HG03135 (cell line): ENCODE data around the gene ERRFI1.
"Not testable (repeated sequence)": the region's sequence is repeated elsewhere in the genome, so short reads cannot be mapped to it uniquely, and the experiment has no call there.

Experiments
- ATAC-seq: cut with Tn5 transposase; IDR thresholded peaks from one replicate; pipeline ENCODE4 v1.9.1; 2021; ENCODE audit warnings: mild to moderate bottlenecking, moderate library complexity; ENCODE audit not compliant: unreplicated experiment

ERRFI1 gene, protein sequence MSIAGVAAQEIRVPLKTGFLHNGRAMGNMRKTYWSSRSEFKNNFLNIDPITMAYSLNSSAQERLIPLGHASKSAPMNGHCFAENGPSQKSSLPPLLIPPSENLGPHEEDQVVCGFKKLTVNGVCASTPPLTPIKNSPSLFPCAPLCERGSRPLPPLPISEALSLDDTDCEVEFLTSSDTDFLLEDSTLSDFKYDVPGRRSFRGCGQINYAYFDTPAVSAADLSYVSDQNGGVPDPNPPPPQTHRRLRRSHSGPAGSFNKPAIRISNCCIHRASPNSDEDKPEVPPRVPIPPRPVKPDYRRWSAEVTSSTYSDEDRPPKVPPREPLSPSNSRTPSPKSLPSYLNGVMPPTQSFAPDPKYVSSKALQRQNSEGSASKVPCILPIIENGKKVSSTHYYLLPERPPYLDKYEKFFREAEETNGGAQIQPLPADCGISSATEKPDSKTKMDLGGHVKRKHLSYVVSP

DNA sequence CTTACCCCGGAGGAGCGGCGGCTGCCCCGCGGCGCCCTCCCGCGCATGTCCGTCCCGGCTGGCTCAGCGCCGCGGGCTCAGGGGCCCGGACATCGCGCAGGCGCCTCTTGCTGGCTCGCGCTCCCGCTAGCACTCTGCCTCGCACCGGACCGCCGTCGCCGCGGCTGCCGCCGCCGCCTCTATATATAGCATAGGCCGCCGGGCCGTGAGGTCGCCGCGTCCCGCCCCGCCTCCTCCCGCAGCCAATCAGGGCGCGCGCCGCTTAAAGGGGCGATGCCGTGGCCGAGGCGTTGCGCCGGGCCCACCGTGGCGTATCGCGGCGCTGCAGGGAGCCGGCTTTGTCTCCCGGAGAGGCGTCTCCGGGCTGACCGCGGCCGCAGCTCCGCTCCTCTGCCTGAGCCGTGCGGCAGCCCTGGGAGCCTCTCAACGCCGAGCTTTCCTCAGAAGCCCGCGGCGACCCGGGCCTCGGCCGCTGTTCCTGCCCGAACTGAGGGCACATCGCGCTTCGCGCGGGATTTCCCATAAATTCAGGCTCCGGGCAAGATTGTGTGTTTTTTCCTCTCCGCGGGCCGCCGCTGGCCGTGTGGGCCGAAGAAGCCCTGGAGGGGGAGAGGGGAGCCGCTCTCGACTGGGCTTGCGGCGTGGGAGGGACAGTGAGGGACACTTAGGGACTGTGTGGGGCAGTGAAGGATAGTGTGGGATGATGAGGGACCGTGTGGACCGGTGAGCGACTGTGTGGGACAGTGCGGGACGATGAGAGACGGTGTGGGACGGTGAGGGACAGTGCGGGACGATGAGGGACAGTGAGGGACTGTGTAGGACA is at the start of gene ERRFI1:
Gene ERRFI1, minus strand, starts transcription at position 157 of the 823 bp plus-strand sequence. CDS start 10,690 bp downstream, outside the sequence.
- peak; percentile 86 for ATAC-seq

DNA sequence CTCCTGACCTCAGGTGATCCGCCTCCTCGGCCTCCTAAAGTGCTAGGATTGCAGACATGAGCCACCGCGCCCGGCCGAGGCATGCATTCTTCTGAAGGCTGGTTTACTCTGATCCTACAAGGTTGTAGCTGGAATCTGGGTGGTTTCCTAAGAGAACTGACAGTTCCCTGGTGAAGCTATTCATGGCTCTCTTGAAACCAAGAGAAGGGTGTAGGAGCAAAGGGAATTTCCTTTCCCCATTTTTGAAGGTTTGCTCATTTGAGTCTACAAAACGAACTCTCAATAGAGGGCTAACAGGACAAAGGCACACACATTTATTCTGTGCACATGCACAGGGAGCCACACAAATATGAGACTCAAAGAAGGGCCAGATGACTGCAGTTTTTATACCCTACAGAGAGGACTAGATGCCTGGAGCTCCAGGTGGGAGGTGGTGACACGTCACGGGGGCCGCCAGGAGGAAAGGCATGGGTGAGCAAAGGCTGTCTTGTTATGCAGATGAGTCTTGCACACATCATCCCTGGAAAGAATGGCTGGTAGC is 49.5 kb upstream of the ERRFI1 start:
- no peak for ATAC-seq

DNA sequence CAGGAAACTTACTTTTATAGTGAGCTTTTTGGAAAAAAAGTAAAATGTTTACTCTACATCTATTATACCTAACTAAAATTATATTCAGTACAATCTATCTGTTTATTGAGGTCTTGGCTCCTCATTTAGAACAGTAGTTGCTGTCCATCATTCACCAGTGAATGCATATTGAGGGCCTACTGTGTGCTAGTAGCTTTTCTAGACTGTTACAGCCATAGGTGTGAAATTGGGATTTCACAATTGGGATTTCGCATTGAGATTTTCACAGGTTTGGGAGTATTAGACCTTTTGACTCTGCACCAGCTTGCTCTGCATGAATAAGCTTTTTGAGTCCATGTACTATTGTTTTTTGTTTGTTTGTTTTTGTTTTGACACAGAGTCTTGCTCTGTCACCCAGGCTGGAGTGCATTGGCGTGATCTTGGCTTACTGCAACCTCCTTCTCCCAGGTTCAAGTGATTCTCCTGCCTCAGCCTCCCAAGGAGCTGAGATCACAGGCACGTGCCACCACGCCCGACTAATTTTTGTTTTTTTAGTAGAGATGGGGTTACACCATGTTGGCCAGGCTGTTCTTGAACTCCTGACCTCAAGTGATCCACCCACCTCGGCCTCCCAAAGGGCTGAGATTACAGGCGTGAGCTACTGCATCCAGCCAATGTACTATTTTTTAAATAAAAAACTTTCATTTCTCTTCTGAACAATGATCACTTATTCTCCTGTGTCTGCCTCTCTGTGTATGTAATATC is 47.2 kb upstream of the ERRFI1 start:
- no peak for ATAC-seq

DNA sequence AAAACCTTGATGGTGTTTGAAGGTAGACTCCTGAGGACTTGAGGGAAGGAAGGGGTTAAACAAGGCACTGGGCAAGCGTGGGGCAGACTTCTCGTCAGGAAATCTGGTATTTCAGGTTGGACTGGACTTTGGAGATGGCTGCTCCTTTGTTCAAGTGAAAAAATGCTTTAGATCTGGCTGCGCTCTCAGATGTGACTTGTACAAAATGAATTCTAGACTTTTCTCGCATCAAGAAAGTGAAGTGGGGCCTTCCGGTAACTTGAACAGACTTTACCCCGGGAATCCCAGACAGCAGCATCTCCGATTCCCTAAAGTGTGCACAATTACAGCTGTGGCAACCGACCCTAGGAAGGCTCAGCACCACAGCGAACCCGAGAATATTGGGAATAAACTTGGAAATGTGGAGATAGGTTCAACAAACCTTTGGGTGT is 44.3 kb upstream of the ERRFI1 start:
- ATAC-seq = no peak

DNA sequence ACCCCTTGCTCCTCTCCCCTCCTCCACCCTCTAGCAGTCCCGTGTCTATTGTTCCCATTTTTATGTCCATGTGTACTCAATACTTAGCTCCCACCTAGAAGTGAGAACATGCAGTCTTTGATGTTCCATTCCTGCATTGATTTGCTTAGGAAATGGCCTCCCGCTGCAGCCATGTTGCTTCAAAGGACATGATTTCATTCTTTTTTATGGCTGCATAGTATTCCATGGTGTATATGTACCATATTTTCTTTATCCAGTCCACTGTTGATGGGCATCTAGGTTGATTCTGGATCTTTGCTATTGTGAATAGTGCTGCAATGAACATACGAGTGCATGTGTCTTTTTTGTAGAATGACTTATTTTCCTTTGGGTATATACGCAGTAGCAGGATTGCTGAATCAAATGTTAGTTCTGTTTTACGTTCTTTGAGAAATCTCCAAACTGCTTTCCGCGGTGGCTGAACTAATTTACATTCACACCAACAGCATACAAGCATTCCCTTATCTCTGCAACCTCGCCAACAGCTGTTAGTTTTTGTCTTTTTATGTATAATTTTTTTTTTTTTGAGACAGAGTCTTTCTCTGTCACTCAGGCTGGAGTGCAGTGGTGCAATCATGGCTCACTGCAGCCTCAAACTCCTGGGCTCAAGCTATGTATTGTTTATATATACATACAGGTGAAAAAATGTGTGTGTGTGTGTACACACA is 43.7 kb upstream of the ERRFI1 start:
- ATAC-seq = not testable (repeated sequence)

DNA sequence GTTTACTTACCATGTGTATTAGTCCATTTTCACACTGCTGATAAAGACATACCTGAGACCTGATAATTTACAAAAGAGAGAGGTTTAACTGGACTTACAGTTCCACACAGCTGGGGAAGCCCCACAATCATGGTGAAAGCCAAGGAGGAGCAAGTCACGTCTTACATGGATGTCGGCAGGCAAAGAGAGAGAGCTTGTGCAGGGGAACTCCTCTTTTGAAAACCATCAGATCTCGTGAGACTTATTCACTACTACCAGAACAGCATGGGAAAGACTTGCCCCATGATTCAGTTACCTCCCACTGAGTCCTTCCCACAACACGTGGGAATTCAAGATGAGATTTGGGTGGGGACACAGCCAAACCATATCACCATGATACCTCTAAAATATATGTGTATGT is 39.3 kb upstream of the ERRFI1 start:
- no peak for ATAC-seq

DNA sequence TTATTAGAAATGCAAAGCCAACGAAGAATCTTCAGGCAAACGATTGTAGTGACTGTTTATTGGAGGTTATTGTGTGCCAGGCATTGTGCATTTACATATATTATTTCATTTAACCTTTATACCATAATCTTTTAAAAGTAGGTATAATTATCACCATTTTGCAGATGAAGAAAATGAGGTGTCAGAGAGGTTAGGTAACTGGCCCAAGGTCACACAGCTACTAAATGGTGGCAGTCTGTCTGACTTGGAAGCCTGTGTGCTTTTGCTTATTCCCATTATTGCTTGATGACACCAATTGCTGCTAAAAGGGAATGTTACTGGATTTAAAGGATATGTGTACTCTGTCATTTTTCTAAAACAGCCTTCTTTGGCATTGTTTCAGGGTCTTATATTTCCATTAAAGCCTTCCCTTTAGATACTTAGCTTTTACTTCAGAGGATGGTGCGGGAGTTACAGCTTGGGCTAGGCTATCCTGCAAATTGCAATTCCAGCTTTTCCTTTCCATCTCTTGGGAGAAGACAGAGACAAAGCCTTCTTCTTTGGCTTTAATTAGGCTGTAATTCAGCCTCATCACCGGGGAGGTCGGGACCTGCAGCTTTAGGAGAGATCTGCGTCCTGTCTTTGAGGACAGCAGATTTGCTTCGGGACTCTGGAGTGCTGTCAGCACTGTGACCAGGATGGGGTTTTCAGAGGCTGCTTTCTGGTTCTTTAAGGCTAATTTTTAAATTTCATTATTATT is 37.4 kb upstream of the ERRFI1 start:
- no peak for ATAC-seq

DNA sequence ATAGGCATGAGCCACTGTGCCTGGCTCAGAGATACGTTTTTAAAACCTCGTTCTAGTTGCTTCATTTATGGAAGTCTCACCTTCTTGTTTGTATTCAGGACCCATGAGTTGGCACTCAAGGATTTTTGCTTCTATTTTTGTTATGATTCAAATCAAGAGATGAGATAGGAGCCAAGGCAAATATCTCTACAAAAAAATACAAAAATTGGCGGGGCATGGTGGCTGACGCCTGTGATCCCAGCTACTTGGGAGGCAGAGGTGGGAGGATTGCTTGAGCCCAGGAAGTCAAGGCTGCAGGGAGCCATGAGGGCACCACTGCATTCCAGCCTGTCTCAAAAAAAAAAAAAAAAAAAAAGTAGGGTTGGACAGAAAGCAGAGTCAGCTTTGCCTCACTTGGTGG is 36.8 kb upstream of the ERRFI1 start:
- ATAC-seq = no peak

DNA sequence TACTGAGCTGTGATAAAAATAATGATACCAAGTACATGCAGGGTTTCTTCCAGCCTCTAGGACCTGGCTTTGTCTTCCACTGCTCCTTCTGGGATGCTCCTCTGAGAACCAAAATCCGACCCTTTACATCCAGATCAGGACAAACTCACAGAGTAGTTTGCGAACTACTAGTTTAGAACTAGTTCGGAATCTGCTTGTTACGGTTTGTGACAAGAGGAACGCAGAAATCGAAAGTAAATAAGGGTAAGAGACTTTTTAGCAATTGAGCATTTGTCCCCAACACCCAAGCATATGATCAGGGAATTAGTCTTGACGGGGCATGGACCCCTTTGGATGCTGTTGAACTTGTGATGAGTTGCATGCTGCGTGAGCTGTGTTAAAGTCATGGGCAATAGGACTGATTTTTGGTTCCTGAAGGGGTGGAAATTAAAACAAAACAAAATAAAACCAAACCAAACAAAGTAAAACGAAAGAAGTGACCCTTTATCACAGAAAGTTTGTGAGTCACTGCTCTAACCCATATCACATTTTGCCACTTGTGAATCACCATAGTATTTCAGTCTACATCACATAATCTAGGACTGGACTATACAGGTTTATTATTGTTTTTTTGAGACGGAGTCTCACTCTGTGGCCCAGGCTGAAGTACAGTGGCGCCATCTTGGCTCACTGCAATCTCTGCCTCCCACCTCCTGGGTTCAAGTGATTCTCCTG is 35.7 kb upstream of the ERRFI1 start:
- ATAC-seq = no peak

DNA sequence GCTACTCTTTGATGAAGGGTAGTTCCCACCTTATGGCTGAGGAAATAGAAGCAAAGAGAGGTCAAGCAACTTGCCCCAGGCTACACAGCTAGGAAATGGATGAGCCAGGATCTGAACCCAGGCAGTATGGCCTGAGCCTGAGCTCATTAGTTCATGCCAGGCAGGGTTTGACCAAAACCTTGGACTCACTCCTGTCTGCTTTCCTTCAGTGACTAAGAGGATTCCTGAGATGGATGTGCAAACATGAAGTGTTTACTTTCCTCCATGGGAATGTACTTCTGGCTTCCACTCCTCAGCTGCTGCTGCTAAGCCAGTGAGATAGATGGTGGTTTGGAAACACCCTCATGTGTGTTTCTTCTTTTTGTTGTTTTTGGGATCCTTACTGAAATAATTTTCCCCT is 35.1 kb upstream of the ERRFI1 start:
- no peak for ATAC-seq

DNA sequence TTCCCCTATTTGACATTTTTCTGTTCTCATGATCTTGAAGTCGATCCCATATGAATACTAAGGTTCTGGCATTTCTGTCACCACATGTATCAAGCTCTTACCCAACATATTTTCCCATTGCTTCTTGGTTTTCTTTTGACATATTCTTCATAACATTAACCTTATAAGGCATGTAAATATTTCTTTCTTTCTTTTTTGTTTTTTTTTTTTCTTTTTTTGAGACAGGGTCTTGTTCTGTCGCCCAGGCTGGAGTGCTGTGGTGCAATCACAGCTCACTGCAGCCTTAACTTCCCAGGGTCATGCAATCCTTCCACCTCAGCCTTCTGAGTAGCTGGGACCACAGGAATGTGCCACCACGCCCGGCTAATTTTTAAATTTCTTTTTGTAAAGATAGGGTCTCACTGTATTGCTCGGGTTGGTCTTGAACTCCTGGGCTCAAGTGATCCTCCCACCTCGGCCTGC is 33.1 kb upstream of the ERRFI1 start:
- no peak for ATAC-seq

DNA sequence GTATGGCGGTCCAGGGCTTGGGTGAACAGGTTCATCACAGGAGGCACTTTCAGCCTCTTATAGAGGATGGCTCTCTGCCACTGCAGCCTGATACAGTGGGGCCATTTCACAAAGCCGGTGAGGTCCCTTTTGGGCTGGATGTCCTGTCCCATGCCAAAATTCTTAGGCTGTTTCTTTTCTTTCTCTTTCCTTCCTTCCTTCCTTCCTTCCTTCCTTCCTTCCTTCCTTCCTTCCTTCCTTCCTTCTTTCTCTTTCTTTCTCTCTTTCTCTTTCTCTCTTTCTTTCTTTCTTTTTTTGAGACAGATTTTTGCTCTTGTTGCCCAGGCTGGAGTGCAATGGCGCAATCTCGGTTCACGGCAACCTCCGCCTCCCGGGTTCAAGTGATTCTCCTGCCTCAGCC is 31.7 kb upstream of the ERRFI1 start:
- ATAC-seq = not testable (repeated sequence)

DNA sequence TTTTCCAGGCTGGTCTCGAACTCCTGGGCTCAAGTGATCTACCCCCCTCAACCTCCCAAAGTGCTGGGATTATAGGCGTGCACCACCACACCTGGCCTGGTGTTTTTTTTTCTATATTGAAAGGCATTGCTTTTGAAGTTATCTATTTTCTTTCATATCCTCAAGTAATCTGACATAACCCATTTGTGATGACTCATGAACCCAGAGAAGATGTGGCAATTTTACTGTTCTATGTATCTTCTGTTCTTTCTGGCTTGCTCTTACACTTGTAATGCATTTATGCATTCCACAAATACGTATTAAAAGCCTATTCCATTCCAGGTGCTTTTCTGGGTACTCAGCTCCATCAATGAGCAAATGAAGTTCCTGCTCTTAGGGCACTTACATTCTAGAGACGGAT is 29.9 kb upstream of the ERRFI1 start:
- ATAC-seq = no peak

DNA sequence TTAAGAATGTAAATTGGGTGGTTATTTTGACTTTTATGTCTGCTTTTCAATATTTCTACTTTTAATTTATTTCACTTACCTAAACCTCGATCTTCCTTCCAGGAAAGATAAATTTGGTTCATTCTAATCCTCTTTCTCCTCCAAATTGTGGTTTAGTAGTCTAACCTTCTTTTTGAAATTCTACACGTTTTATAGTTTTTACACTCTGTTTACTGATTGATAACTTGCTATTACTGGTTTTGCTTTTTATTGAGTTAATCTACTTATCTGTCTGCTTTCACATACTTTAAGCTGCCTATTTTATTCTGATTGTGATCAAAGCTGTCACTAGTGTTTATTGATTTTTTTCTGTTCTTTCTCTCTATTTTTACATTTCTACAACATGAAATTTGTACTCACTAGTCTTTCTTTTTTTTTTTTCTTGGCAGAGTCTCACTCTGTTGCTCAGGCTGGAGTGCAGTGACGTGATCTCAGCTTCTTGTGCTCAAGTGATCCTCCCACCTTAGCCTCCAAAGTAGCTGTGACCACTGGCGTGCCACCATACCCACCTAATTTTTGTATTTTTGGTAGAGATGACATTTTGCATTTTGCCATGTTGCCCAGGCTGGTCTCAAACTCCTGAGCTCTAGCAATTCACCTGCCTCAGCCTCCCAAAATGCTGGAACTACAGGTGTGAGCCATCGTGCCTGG is 27.9 kb upstream of the ERRFI1 start:
- no peak for ATAC-seq

DNA sequence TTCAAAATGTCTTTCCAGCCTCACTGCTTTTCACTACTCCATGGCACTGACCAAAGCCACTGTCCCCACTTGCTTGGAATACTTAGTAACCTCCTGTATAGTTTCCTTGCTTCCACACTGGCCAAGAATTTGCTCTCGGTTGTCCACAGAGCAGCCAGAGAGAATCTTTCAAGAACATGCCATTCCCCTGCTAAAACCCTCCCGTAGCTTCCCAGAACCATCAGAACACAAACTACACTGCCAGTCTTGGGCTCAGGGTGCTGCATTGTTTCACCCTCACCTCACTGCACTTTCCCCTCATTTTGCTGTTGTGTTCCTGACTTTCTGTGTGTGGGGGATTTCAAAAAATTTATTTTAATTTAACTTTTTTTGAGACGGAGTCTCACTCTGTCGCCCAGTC is 25.5 kb upstream of the ERRFI1 start:
- ATAC-seq = no peak

DNA sequence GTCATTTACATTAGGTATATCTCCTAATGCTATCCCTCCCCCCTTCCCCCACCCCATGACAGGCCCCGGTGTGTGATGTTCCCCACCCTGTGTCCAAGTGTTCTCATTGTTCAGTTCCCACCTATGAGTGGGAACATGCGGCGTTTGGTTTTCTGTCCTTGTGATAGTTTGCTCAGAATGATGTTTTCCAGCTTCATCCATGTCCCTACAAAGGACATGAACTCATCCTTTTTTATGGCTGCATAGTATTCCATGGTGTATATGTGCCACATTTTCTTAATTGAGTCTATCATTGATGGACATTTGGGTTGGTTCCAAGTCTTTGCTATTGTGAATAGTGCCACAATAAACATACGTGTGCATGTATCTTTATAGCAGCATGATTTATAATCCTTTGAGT is 23.1 kb upstream of the ERRFI1 start:
- not testable (repeated sequence) for ATAC-seq

DNA sequence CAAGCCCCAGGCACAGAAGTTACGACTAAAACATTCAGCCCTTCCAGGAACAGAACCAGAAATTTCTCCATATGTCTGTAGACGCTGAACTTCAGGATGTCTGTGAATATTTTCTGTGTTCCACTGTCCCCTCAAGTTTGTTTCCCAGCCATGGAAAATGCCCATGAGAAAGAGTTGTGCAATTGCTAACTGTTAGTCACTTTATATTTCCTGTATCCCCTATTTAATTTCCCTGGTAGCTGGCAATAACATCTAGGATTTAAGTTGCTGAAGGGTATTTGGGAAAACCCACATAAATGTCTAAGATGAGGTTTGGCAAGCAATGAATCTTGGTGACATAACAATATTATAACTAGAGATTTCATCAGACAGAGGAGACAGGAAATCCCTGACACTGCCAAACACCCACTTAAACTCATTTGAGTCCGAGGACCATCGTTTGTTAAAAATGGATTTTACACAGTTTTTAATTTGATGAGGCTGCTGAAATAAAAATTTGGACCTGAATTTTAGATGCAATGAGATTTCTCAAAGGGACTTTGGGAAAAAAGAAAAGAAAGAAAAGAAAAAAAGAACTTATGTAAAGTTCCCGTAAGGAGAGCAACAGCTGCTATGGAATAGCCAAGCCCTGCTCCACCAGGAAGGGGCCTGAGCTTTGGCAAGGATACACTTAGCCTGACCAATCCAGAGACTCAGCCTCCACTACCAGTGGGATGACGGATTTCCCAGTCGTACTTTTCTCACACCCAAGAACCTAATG is 21.8 kb upstream of the ERRFI1 start:
- no peak for ATAC-seq

DNA sequence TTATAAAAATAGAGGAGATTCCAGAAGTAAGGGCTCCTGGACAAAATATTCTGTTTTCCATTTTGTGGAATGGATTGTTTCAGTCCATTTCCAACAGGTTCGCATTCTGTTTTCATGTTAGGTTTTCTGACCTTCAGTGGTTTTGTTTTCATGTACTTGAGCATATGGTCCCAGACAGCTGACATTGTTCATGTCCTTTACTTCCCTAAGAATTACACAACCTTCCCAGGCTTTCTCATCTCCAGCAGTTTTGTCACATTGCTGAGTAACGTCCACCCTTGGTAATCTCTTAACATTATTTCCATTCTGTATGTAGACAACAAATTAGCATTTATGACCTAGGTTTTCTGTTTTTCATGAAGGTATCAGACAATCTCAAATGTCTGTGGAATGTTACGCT is 21.0 kb upstream of the ERRFI1 start:
- no peak for ATAC-seq
